GM21619 (cell line): Measurements from ENCODE around the gene CD68.
A peak's percentile ranks its signal among the peaks of the same experiment; 100 is the strongest.

Experiments
- ATAC-seq: cut with Tn5 transposase; IDR thresholded peaks from one replicate; pipeline ENCODE4 v1.9.1; 2021; ENCODE audit not compliant: unreplicated experiment

CD68 gene

GRCh38 chr17:7559320-7560171 is 19.9 kb upstream of the CD68 start:
- no peak for ATAC-seq

GRCh38 chr17:7560172-7561027 is 19.0 kb upstream of the CD68 start:
- ATAC-seq, result no peak

GRCh38 chr17:7561028-7561575 is 18.3 kb upstream of the CD68 start:
- ATAC-seq, result peak; percentile 51

GRCh38 chr17:7561589-7562207 is 17.7 kb upstream of the CD68 start, which contains the start of gene SENP3:
SENP3 (plus strand) TSS chr17:7561919; CDS start chr17:7563077, 1,158 bp downstream.
- peak; percentile 47 for ATAC-seq

GRCh38 chr17:7562208-7562605 is 17.2 kb upstream of the CD68 start:
- ATAC-seq, result no peak

GRCh38 chr17:7563115-7563869 is 16.1 kb upstream of the CD68 start:
- no peak for ATAC-seq

- no peak for ATAC-seq
These were observed 9.9 kb upstream of the CD68 start for GRCh38 chr17:7569571-7569970.

- no peak for ATAC-seq
These were observed 9.1 kb upstream of the CD68 start for GRCh38 chr17:7570351-7570750.

- ATAC-seq, result no peak
These were observed 7.2 kb upstream of the CD68 start for GRCh38 chr17:7572338-7572587.

- ATAC-seq, result peak; percentile 80
These were observed 6.7 kb upstream of the CD68 start for GRCh38 chr17:7572588-7573323.

- no peak for ATAC-seq
These were observed 5.9 kb upstream of the CD68 start for GRCh38 chr17:7573324-7574080.

GRCh38 chr17:7574176-7574953 is 5.1 kb upstream of the CD68 start:
- no peak for ATAC-seq

GRCh38 chr17:7575481-7575883 is 4.0 kb upstream of the CD68 start:
- no peak for ATAC-seq

GRCh38 chr17:7575959-7576358 is 3.5 kb upstream of the CD68 start:
- no peak for ATAC-seq

- no peak for ATAC-seq
These were observed 3.0 kb upstream of the CD68 start for GRCh38 chr17:7576432-7576937.

- no peak for ATAC-seq
These were observed 1.9 kb upstream of the CD68 start for GRCh38 chr17:7577327-7578199.

GRCh38 chr17:7579834-7580603 is 581 bp downstream of the CD68 start:
- no peak for ATAC-seq
